Measurements from ENCODE around the gene WIF1.

Gene WIF1

GRCh38 chr12:65022960-65023359 lies 98.1 kb downstream of the WIF1 start:
- DNase-seq (ENCODE audit: low read depth in 2 of 2): no peak

GRCh38 chr12:65022421-65022820 lies 98.7 kb downstream of the WIF1 start:
- DNase-seq (ENCODE audit: low read depth in 2 of 2): no peak

GRCh38 chr12:65019696-65020234 lies 101.3 kb downstream of the WIF1 start:
- DNase-seq (ENCODE audit: low read depth in 2 of 2): no peak

GRCh38 chr12:65016881-65017650 lies 104.0 kb downstream of the WIF1 start:
- DNase-seq (ENCODE audit: low read depth in 2 of 2): no peak

- DNase-seq (ENCODE audit: low read depth in 2 of 2): no peak
Observed at GRCh38 chr12:65015850-65016249, 105.3 kb downstream of the WIF1 start.

- DNase-seq (ENCODE audit: low read depth in 2 of 2): no peak
Observed at GRCh38 chr12:65014504-65015271, 106.4 kb downstream of the WIF1 start.

- DNase-seq (ENCODE audit: low read depth in 2 of 2): no peak
Observed at GRCh38 chr12:65010437-65010836, 110.7 kb downstream of the WIF1 start.

- no peak for DNase-seq (ENCODE audit: low read depth in 2 of 2)
Observed at GRCh38 chr12:65005716-65006115, 115.4 kb downstream of the WIF1 start.

- no peak for DNase-seq (ENCODE audit: low read depth in 2 of 2)
Observed at GRCh38 chr12:65004270-65004669, 116.8 kb downstream of the WIF1 start.

Measured in stimulated activated CD8-positive, alpha-beta memory T cell treated with anti-CD3 and anti-CD28 coated beads, Interleukin-2, amount 100 ng/mL, for 48 hours (primary cell).